ENCODE data around the gene ROR1. TPM values are rescaled to one million over a fixed set of nuclear protein-coding genes. Genes with fewer than 3 reads are reported as not detected.

The ROR1 gene
- total RNA-seq, 1 donor from 2014 or later, result 0.26 TPM

DNA sequence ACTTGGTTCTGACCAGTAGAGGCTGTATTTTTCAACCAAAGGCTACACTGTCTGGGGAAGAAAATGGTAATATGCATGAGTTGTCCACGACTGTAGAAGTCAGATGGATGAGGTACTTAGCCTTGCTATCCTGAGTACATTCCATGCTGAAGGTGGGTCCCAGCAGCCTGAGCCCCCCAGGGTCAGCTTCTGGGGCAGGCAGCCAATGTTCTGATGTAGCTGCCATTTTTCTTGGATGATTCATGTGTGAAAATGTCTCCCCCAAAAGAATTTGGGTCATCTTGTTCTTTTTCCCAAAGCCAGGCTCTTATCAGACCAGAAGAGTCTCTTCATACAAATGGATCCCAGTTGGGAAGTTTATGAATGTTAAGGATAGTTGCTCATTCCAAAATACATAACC is 257.4 kb downstream of the ROR1 start:
- TF ChIP-seq, protein P1, sequence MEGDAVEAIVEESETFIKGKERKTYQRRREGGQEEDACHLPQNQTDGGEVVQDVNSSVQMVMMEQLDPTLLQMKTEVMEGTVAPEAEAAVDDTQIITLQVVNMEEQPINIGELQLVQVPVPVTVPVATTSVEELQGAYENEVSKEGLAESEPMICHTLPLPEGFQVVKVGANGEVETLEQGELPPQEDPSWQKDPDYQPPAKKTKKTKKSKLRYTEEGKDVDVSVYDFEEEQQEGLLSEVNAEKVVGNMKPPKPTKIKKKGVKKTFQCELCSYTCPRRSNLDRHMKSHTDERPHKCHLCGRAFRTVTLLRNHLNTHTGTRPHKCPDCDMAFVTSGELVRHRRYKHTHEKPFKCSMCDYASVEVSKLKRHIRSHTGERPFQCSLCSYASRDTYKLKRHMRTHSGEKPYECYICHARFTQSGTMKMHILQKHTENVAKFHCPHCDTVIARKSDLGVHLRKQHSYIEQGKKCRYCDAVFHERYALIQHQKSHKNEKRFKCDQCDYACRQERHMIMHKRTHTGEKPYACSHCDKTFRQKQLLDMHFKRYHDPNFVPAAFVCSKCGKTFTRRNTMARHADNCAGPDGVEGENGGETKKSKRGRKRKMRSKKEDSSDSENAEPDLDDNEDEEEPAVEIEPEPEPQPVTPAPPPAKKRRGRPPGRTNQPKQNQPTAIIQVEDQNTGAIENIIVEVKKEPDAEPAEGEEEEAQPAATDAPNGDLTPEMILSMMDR (IDR thresholded peaks at IDR 0.05; ENCODE audit: insufficient read depth, low read length, severe bottlenecking), result no peak
- no peak for FAIRE-seq
- DNase-seq (ENCODE audit: low read depth), result no peak
- no peak overlapping the region for H3K4me3 ChIP-seq (ENCODE audit: low read depth, low read length)
- H3K36me3 ChIP-seq (ENCODE audit: control insufficient read depth, insufficient read depth, low read length), result no peaks in the 10 kb centered on the region
- H3K27me3 ChIP-seq (ENCODE audit: control insufficient read depth, insufficient read depth, low read length), result no peaks in the 10 kb centered on the region

DNA sequence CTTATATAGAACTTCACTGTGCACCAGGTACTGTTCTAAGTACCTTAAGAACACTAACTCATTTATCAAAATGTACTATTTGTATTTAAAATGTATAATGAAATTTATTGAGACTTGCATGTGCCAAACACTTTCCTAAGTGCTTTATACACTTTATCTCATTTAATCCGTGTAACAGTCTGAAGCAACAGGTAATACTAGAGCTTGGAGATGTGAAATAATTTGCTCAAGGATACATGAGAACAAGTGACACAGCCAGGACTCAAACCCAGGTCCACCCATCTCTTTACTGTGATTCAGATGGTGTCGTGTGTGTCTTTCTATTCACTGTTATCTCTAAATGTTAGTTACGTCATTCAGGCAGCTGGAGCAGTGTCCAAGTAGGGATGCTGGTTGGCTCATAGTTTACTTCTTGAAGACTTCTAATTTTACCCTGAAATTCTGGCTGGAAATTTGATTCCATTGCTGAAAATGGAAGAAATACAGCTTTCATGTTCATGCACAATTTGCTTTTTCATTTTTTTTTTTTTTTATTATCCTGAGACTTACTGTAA is 259.9 kb downstream of the ROR1 start:
- Histone ChIP-seq H3K36me3 (ENCODE audit: control insufficient read depth, insufficient read depth, low read length) (no peaks in the 10 kb centered on the region), H3K4me3 (ENCODE audit: low read depth, low read length) (no peak overlapping the region), H3K27me3 (ENCODE audit: control insufficient read depth, insufficient read depth, low read length) (no peaks in the 10 kb centered on the region)
- DNase-seq (ENCODE audit: low read depth), result no peak
- TF ChIP-seq, protein P1 (IDR thresholded peaks at IDR 0.05; ENCODE audit: insufficient read depth, low read length, severe bottlenecking), result no peak
- FAIRE-seq, result no peak

DNA sequence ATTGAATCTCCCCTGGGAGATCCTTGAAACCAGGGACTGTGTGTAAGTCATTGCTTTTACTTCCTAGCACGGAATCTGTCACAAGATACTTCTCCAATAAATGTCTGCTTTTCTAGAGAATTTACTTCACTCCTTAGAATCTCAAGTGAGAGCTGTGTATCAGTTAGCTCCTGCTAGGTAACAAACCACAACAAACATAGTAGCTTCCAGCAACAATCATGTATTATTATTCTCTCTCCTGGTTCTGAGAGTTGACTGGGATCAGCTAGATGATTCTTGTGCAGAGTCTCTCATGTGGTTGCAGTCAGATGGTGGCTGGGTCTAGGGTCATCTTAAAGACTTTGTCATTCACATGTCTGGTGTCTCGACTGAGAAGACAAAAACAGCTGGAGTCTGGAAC is 262.7 kb downstream of the ROR1 start:
- TF ChIP-seq, protein P1 (IDR thresholded peaks at IDR 0.05; ENCODE audit: insufficient read depth, low read length, severe bottlenecking), result no peak
- no peak for FAIRE-seq
- no peak for DNase-seq (ENCODE audit: low read depth)
- H3K4me3 ChIP-seq (ENCODE audit: low read depth, low read length), result no peak overlapping the region
- H3K36me3 ChIP-seq (ENCODE audit: control insufficient read depth, insufficient read depth, low read length), result no peaks in the 10 kb centered on the region
- H3K27me3 ChIP-seq (ENCODE audit: control insufficient read depth, insufficient read depth, low read length), result no peaks in the 10 kb centered on the region

DNA sequence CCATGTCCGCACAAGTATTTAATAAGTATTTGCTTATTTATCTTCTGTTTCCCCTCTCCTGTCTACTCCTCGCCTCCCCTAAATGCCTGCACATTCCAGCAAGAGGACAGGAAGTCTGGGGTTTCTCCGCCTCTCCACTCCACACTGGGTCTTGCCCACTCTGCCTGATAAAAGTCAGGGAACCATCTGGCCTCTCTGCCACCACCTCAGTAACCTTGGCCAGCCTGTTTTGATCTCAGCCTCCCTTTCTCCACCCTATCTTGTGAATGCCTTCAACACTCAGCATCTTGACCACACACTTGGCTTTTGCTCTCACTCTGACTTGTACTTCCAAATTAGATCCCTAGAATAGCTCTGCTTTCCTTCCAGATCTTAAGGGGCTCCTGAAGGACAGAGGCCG is 264.3 kb downstream of the ROR1 start:
- no peak for FAIRE-seq
- H3K4me3 ChIP-seq (ENCODE audit: low read depth, low read length), result no peak overlapping the region
- TF ChIP-seq, protein P1 (IDR thresholded peaks at IDR 0.05; ENCODE audit: insufficient read depth, low read length, severe bottlenecking), result no peak
- DNase-seq (ENCODE audit: low read depth), result no peak
- no peaks in the 10 kb centered on the region for H3K27me3 ChIP-seq (ENCODE audit: control insufficient read depth, insufficient read depth, low read length)
- H3K36me3 ChIP-seq (ENCODE audit: control insufficient read depth, insufficient read depth, low read length), result no peaks in the 10 kb centered on the region

- Histone ChIP-seq H3K27me3 (ENCODE audit: control insufficient read depth, insufficient read depth, low read length) (no peaks in the 10 kb centered on the region), H3K36me3 (ENCODE audit: control insufficient read depth, insufficient read depth, low read length) (no peaks in the 10 kb centered on the region), H3K4me3 (ENCODE audit: low read depth, low read length) (no peak overlapping the region)
- no peak for FAIRE-seq
- TF ChIP-seq, protein P1 (IDR thresholded peaks at IDR 0.05; ENCODE audit: insufficient read depth, low read length, severe bottlenecking), result no peak
- DNase-seq (ENCODE audit: low read depth), result no peak
These were observed 265.1 kb downstream of the ROR1 start for GRCh38 chr1:64038965-64039364.

- no peak overlapping the region for H3K4me3 ChIP-seq (ENCODE audit: low read depth, low read length)
- H3K36me3 ChIP-seq (ENCODE audit: control insufficient read depth, insufficient read depth, low read length), result no peaks in the 10 kb centered on the region
- TF ChIP-seq, protein P1 (IDR thresholded peaks at IDR 0.05; ENCODE audit: insufficient read depth, low read length, severe bottlenecking), result no peak
- no peaks in the 10 kb centered on the region for H3K27me3 ChIP-seq (ENCODE audit: control insufficient read depth, insufficient read depth, low read length)
- DNase-seq (ENCODE audit: low read depth), result peak; percentile 98
- peak; percentile 91 for FAIRE-seq
These were observed 265.6 kb downstream of the ROR1 start for GRCh38 chr1:64039390-64039926.
